Fibroblast of skin of abdomen (primary cell): Measurements from ENCODE around the gene SUPT20HL2. TPM values are rescaled to one million over a fixed set of nuclear protein-coding genes. Genes with fewer than 3 reads are reported as not detected.
"Not testable (repeated sequence)": the region's sequence is repeated elsewhere in the genome, so short reads cannot be mapped to it uniquely, and the experiment has no call there.

Experiments
- DNase-seq: peaks from one replicate; pipeline ENCODE4 v3.0.0-alpha.2; 2013
- polyA plus RNA-seq, 2 experiments: library from polyadenylated mRNA; unstranded; fragments of 120-200 nt; gene quantifications; one replicate each; pipeline ENCODE4 v1.2.1, GENCODE V29; 2013; ENCODE audit not compliant: insufficient read length in 2 of 2

SUPT20HL2 gene
- not detected for polyA plus RNA-seq (2013, experiment 1 of 2; ENCODE audit: insufficient read length)
- not detected for polyA plus RNA-seq (2013, experiment 2 of 2; ENCODE audit: insufficient read length)

DNA sequence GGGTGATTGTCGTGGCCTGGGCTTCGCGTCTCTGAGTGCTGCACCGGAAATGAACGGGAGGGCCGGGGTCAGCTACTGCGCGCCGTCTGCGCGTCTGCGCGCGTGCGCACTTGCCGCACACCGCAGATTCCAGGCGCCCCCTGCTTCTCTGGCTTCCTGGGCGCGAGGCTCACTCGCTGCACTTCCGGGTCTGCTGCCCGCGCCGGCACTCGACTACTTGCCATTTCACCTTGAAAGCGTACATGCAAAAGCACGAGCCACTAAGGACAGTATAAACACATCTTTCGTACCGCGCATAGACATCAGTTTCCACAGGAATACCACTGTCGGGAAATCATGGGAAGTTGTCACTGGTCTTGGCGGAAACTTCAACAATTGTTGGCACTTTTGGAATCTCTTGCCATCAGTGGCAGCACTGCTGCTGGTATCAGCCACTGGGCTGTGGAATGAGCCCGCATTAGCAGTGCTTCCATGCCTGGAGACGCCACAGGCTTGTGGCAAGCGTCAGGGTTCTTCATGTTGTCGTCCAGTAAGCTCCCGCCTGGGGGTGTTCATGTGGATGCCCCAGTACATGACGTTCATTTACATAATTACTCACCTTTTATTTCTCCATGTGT is at the start of gene SUPT20HL2:
SUPT20HL2 (minus strand) TSS at position 51 of the 617 bp plus-strand sequence. CDS start 754 bp downstream, outside the sequence.
- DNase-seq, result no peak

DNA sequence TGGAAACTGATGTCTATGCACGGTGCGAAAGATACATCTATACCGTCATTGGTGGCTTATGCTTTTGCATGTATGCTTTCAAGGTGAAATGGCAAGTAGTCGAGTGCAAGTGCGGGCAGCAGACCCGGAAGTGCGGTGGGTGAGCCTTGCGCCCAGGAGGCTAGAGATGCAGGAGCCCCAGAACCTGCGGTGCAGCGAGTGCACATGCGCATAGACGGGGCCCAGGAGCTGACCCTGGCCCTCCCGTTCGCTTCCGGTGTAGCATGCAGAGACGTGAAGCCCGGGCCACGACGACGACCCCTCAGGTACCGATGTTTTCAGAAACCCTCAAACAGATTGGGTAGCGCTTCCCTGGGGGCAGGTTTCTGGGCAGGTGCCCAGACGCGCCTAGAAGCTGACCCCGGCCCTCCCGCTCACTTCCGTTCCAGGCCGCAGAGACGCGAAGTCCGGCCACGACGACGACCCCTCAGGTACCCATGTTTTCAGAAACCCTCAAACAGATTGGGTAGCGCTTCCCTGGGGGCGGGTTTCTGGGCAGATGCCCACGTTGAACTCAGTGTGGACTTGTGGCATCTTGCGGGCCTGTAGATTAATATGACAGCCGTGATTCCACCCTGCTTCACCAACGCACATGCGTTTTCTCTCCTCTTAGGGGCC is 48.3 kb upstream of the SUPT20HL2 start:
- DNase-seq, result not testable (repeated sequence)

DNA sequence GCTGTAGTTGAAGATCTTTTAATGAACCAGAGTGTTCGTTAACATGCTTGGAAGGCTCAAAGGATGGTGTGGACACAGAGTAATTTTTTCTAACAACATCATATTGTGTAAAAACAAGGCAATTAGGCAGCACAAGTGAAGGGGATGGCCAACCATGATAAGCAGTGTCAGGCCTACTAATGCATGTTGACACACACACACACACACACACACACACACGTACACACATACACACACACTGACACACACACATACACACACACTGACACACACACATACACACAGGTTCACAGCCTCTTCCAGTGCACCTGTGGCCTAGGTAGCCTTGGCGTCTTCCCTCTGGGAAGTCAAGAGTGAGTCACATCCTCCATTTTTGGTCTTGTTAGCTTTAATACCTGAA is 46.4 kb upstream of the SUPT20HL2 start, which contains the start of gene SUPT20HL1:
SUPT20HL1 (plus strand) TSS at position 368 of the 400 bp plus-strand sequence. CDS start 2,122 bp downstream, outside the sequence.
- no peak for DNase-seq

DNA sequence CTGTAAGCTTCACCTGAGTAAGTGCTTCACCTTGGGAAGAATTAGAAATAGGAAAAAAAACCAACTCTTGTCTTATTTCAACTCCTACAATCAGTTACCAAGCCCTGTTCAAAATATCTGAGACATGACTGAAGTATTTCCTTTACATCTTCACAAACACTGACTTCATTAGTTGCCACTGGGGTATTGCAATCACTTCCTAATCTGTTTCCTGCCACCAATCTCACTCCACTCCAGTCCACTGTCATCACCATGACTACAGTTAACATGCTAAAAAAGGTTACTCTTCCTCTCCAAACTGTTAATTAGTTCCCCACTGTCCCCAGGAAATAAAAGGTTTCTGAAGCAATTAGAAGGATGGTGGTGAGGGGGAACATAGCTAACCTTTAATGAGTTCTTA is 43.2 kb upstream of the SUPT20HL2 start:
- no peak for DNase-seq

DNA sequence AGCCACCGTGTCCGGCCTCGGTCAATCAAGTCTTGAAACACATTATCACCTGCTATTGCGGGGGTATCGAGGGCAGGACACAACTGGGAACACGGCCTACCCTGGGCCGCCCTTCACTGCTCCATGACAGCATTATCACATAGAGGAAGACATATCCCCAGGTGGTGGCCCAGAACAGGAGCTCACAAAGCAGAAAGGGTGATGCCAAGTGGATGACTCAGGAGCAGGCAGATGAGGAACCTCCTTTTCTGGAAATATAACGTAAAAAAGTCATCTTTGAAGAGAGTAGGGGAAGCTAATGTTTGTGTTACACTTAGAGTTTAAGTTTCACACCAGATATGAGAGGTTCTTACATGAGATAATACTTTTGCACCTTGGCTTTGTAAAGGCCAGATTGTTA is 41.2 kb upstream of the SUPT20HL2 start:
- no peak for DNase-seq

DNA sequence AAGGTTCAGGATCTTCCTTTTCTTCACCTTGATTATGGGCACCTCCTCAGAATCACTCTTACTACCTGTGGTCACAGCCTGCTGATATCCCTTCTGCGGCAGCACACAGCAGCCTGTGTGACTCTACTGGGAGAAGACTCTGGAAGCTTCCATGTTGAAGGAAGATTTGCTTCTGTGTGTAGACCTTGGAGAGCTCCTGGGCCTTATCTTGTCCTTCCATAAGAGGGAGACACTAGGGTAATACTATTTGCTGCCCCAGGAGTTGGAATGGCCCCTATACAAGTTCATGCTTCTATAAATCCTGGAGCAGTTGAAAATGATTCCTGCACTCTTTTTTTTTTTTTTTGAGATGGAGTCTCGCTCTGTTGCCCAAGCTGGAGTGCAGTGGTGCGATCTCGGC is 36.3 kb upstream of the SUPT20HL2 start:
- no peak for DNase-seq

DNA sequence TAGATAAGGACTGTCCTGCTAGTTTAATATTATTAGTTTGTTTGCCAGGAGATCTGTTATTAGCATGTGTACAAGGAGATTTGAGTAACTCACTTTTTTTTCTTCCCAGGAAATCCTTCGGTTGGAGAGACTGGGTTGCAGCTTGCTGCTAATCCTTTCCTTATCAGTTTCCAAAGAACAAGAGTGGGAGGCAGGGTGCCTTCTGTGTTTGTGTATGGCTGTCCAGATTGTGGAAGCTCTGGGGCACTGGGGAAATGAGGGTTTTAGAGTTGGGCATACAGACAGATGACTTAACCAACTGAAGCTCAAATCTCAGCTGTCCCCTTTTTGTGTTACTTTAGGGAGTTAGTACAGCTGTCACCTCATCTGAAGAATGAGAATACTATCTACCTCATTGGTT is 34.0 kb upstream of the SUPT20HL2 start:
- DNase-seq, result no peak

DNA sequence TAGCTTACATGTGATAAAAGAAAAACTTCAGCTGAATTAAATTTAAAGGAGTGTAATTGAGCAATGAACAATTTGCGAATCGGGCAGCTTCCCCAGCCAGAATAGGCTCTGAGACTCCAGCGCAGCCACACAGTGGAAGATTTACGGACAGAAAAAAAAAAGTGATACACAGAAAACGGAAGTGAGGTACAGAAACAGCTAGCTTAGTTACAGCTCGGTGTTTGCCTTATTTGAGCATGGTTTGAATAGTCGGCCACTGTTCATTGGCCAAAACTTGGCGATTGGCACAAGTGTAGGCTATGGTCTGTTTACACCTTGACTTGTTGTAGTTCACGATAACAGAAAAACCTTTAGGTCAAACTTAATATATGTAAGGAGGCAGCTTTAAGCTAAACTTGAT is 29.9 kb upstream of the SUPT20HL2 start:
- no peak for DNase-seq

DNA sequence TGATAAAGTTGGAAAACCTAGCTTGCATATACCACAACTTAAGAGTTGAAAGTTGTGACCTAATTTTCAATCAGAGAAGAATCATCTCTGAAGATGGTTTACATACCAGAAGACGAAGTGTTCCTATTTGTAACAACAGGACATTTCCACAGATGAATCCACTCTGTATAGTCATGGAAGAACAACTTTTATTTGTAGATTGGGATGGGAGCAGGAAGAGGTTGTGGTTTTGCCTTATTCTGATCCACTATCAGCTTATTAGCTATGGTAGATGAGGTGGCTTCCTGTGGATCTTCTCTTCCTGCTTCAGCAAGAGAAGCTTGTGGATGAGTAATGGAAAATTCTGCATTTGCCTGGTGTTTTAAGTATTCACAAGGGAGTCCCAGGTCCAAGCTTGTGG is 27.9 kb upstream of the SUPT20HL2 start:
- DNase-seq, result peak; percentile 79

DNA sequence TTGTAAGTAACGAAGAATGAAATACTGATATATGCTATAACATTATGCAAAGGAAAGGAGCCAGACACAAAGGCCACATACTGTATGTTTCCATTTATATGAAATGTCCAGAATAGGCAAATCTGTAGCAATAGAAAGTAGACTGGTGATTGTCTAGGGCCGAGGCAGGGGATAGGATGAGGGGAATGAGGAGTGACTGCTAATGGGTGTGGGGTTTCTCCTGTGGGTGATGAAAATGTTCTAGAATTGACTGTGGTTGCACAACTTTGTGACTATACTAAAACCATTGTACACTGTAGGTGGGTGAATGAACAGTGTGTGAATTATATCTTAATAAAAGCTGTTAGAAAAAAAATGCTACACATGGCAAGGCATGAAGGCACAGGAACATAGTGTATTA is 26.6 kb upstream of the SUPT20HL2 start:
- no peak for DNase-seq

DNA sequence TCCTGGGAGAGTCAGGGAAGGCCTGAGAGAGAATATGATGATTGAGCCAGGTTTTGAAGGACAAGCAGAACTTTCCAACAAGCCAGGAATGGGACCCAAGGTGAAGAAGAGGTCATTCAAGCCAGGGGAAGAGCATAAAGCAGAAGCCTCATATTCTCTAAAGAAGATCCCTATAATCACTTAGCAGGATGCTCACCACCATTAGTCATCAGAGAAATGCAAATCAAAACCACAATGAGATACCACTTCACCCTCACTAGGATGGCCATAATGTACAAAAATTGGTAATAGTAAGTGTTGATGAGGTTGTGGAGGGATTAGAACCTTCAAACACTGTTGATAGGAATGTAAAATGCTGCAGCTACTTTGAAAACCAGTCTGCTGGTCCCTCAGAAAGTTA is 26.0 kb upstream of the SUPT20HL2 start:
- no peak for DNase-seq

DNA sequence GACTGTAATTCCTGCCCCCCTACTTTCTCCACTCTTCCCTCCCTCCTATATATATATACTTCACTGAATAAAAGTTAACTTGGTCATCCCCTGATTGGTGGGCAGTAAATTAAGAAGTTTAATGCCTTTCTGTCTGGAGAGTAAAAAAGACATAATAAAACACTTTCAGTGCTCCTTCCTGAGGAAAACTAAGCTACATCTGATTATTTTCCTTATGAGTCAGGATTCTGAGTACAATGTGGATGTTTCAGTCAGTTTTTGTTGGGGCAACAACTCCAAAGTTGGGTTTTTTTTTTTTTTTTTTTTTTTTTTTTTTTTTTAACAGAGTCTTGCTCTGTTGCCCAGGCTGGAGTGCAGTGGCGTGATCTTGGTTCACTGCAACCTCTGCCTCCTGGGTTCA is 22.0 kb upstream of the SUPT20HL2 start:
- DNase-seq, result no peak

DNA sequence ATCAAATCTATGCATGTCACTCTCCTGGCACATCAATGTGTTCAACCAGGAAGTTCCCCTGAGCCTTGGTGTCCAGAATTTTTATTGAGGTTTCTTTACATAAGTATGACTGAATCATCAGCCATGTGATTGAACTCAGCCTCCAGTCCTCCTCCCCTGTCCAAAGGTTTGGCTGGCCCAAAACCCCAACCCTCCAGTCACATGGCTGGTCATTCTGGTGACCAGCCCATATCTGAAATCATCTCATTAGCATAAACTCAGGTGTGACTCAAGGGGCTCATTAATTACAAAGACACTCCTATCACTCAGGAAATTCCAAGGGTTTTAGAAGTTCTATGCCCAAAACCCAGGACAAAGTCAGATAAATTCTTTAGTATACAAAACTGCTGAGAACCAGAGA is 20.6 kb upstream of the SUPT20HL2 start:
- no peak for DNase-seq

DNA sequence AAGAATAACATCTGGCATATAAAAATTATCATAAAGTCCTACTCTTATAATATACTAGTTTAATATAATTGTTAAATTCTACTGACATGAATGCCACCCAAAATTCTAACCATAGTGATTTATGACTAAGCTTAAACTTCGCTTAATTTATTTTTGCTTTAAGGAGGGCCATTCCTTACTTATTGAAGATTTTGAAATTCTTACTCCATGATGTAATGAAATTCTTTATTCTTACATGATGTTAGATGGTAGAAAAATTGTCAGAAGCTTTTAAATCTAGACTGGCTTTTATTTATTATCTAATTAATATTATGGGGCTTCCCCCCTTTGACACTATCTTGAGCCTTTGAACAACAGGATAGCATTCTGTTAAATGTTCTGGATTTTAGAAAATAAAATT is 19.5 kb upstream of the SUPT20HL2 start:
- DNase-seq, result peak; percentile 16

DNA sequence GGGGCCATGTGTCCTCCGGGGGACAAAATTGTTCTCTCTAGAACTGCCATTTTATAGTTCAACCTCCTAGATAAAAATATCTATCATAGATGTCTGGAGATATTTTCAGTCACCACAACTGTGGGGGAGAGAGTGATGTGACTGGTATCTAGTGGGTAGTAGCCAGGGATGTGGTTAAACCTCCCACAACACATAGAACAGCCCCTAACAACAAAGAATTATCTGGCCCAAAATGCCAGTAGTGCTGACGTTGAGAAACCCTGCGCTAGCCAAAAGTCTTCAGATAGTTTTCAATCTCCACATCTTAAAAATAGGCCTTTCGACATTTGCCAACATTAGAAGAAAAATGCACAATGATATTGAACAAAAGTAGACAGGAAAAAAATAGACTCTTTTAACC is 19.0 kb upstream of the SUPT20HL2 start:
- peak; percentile 27 for DNase-seq

DNA sequence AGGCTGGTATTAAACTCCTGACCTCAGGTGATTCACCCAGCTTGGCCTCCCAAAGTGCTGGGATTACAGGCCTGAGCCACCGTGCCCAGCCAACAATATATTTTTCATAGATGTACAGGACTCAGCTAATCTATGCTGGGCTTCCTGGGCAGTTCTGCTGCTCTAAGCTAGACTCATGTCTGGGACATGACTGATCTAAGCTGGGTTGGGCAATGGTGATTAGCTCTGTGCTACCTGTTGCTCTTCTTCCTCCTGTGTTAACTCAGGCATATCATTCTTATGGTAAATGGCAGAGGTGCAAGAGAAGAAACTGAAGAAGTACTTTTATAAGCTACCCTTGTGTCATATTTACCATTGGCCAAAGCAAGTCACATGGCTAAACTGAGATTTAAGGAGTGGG is 11.4 kb upstream of the SUPT20HL2 start:
- DNase-seq, result no peak

DNA sequence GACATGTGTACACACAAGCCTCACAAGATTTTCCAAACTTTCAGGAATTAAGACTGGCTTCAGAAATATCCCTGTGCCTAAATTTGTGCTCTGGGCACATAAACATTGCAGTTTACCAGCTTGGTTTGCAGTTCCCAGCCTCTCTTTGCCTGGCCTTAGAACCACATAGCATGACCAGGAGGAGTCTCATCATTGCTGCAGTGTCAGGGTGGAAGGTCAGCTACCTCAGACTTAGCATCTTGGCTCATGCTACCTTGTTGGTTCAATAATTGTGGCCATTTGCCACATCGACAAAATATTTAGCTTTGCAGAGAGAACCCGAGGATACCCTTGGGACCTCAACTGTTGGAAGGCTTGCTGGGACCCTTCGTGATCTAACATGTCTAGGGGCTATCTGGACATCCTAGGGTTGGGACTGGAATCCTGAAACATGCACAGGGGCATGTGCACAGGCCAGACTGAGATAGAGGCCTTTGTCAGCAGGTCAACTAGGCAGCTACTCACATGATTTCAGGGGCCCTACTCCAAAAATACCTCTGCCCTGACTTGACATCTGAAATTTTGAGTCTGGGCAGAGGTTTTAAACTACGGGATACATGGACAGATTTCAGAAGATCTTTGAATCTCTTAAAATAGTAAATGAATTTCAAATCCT is 8.0 kb upstream of the SUPT20HL2 start:
- no peak for DNase-seq

DNA sequence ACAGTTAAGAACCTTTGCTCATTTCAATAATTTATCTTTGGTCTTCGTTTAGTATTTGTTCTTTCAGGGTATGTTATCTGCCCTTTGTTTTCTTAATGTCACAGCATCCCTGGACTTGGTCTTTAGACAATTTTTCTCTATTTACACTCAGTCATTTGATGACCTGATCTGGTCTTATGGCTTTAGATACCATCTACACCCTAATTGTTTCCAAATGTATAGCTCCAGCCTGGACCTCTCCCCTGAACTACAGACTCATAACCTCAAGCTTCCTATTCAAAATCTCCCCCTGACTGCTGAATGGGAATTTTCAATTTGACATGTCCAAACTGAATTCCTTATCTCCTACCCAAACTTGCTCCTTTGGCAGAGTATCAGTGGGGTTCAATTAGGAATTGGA is 3.7 kb upstream of the SUPT20HL2 start:
- no peak for DNase-seq

DNA sequence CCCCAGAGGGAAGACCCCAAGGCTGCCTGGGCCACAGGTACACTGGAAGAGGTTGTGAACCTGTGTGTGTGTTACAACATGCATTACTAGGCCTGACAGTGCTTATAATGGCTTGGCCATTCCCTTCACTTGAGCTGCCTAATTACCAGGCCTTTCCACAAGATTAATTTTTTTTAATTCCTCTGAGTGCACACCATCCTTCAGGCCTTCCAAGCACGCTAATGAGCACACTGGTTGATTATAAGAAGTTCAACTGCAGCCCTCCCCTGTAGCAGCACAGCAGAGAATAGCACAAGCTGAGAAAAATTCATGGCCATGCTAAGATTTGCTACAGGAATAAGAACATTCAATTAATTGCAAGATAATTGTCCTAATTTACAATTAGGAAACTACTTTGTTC is 2.2 kb upstream of the SUPT20HL2 start:
- no peak for DNase-seq

DNA sequence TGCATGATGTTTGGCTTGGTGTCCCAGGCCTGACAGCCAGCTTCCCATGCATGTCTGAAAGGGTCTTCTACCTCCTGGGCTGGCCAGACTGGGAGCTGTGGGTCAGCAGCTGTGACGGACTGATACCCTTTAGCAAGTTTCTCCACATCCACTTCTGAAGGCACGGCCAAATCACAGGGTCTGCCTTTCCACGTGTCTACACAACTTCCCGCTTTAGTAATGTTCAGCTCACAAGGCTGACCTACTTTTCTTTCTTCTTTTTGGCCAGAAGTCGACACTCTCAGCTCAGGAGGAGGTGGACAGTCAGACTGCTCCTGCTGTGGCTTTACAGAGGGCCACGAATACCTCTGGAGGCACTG is 1.6 kb downstream of the SUPT20HL2 start:
- DNase-seq, result not testable (repeated sequence)

DNA sequence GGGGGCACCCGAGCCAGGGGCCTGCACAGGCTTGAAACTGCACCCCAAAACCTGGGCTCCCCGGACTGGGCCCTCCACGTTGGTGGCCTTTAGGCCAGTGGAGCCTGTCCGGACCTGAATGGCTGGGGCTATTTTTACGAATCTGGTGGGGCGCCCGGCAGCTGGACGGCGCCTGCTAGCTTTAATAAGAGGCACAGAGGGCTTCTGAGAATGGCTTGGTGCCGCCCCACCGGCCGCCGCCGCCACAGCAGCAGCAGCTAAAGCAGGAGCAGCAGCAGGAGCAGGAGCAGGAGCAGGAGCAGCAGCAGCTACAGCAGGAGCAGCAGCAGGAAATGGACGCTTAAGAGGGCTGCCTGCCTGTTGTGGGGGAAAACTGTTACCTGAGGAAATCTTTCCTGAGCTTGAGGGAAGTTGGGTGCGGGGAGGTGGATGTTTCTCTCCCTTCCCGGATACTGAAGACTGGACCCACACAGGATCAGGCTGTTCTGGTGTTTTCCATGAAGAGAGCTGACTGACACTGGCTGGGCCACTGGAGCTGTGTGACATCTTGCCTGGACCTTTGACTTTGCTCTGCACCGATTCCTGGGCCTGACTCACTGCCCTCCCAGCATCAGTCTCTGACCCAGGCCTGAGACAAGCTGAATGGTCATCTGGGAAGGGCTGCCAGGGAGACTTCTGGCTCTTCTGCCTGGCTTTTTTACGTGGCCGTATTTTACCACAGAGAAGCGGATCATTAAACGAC is 2.2 kb downstream of the SUPT20HL2 start:
- DNase-seq, result not testable (repeated sequence)

DNA sequence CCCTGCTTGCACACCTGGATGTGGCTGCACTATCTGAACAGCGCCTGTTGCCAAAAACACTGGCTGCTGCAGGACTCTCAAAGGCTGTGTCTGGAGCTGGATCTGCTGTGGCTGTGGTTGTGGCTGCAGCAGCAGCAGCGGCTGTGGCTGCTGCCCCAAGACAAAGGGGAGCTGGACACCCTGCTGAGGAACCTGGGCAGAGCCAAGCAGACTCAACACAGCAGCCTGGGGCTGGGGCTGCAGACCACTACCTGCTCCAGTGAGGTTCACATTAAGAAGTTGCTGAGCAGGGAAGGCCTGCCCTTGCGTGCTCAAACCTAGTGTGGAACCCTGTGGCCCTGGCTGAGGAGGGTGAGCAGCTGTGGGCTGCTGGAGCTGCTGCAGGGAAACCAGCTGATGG is 3.0 kb downstream of the SUPT20HL2 start:
- not testable (repeated sequence) for DNase-seq
